ENCODE data around the gene PIBF1.
"Not testable (repeated sequence)": the region's sequence is repeated elsewhere in the genome, so short reads cannot be mapped to it uniquely, and the experiment has no call there.

Gene PIBF1

DNA sequence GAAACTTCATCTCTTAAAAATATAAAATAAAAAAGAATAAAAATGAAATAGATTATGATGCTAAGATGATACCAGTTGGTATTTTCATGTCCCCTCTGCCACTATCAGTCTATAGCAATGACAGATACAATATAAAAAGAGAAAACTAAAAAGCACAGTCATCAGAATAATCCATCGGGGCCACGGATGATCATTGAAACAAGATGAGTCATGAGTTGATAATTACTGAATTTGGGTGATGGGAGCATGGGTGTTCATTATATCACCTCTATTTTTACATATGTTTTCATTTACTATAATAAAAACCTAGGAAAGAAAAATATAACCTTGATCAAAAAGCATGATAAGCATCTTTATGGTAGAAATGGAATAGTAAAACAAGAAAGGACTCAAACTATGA, 41.1 kb downstream of the PIBF1 start:
- no peak for DNase-seq

DNA sequence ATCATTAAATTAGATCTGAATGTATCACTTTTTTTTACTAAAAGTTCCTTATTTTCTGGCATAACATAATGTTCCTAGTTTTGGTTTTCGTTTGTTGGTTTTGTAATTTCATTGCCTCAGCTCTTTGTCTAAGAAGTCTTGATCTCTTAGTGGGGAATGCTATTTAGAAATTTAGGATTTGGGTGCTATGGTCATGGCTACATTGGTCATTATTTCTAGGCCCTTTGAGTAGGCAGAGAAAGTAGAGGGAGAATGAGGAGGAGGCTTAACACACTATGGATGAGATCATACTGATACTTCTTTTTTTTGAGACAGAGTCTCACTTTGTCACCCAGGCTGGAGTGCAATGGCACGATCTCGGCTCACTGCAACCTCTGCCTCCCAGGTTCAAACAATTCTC, 41.8 kb downstream of the PIBF1 start:
- no peak for DNase-seq

- DNase-seq = no peak
Measured at GRCh38 chr13:72834601-72835000, 52.7 kb downstream of the PIBF1 start.

DNA sequence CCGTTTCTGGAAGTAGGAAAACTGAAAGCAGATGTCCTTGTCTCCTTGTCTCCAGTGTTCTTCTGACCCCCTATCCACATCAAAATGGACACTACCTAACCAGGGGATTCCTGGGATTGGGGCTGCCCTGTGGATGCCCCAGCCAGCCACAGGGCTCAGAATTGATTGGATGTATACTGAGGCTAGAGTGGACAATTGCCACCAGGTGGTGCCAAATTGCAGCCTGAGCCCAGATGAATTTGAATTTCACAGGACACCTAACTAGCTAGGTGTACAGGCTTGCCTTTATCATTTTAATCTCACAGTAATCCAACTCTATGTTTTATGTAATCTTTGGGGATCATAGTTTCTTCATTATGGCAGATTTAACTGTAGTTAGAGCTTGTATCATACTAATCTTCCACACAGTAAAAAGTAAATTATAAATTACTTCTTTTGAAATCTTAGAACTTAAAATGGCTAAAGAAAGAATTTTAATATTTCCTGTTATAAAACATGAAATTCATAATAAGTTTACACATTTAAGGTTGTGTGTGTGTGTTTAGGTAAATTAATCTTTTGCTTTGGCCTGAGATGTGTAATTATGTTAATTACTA, 58.0 kb downstream of the PIBF1 start:
- DNase-seq = peak; percentile 20

DNA sequence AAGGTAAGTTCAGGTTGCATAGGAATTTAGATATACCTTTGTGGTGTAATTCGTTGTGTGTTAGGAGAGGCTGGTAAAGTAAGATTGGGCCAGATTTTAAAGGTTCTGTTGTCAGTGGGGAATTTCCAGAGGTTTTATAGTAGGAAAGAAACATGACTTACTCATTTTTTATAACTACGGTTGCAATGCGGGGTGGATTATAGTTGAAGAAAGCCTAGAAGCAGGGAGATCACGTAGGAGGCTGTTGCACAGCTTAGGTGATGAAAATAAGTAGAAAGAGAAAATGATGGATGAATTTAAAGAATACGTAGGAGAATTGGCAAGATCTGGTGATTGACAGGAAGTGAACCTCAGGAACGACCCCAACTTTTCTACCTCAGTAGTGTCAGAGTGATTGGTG, 61.1 kb downstream of the PIBF1 start:
- no peak for DNase-seq

- DNase-seq = not testable (repeated sequence)
Measured at GRCh38 chr13:72845148-72845547, 63.2 kb downstream of the PIBF1 start.

DNA sequence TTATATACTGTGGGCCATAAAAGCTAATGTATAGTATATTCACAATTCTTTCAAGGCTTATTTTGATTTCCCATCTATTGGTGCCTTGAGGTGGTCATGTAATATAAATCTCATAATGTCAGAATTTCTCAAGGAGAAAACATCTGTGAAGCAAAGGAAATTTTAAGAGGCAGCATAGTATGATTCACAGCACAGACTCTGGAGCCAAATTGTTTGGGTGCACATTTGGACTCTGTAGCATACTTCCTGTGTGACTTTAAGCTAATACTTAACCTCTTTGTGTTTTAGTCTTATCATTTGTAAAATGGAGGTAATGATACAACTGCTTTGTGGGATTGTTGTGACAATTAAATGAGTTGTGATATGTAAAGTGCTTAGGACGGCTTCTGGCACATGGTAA, 67.6 kb downstream of the PIBF1 start:
- DNase-seq = no peak

DNA sequence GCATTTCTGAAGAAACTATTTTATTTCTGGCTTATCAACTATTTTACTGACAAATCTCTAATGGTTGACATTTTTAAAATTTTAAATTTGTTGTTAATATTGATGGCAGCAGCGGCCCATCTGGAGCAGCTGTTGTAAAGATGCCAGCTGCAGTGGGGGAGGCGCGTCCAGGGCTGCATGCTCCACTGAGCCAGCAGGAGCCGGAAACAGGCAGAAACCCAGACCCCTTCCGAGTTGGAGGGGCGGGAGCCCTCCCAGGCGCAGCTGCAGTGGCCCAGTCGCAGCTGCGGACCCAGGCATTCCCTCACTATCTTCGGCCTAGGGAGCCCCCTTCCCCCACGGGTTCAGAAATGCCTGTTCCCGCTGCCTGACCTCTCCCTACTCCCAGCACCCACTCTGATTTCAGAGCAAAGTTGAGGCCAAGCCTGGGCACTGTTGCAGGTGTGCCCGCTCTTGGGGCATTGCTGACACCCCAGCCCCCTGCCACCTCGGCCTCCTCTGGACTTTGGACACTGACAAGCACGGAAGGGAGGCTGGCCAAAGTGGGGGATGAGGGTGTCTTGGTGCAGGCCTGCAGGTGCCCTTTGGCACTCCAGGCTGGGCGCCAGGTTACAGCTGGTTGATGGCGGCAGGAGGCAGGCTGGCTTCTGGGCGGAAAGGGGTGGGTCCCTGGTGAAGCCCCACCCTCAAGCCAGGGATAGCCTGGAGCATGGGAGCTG, 69.2 kb downstream of the PIBF1 start:
- no peak for DNase-seq

DNA sequence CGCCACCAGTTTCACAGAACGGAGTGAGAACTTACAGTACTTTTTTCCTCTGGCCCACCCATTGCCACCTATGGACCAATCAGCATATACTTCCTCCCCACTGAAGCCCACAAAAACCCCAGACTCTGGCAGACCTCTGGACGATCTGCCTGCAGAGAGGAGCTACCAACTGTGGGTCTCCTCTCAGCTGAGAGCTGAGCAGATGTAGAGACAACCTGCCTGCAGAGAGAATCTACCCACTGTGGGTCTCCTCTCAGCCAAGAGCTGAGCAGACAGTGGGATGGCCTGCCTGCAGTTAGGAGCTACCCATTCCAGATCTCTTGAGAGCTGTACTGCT, 69.7 kb downstream of the PIBF1 start:
- DNase-seq = no peak

DNA sequence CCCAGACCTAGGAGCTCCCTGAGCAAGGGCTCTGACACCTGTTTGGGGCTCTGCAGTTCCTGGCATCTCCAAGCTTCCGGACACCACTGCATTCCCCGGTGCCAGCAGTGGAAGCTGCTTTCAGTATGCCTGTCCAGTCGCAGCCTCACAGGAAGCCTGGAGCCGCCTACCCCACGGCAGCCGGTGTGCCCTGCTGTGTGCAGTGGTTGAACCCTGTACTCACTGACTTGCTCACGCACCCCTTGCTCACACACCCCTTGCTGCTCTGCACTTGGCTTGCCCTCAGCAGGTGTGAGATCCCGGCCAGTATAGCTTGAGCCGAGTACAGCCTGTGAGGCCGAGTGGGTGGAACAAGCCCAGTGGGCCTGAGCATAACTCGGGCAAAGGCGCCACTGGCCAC, 70.3 kb downstream of the PIBF1 start:
- DNase-seq = no peak

- DNase-seq = no peak
Measured at GRCh38 chr13:72853000-72853399, 71.1 kb downstream of the PIBF1 start.

DNA sequence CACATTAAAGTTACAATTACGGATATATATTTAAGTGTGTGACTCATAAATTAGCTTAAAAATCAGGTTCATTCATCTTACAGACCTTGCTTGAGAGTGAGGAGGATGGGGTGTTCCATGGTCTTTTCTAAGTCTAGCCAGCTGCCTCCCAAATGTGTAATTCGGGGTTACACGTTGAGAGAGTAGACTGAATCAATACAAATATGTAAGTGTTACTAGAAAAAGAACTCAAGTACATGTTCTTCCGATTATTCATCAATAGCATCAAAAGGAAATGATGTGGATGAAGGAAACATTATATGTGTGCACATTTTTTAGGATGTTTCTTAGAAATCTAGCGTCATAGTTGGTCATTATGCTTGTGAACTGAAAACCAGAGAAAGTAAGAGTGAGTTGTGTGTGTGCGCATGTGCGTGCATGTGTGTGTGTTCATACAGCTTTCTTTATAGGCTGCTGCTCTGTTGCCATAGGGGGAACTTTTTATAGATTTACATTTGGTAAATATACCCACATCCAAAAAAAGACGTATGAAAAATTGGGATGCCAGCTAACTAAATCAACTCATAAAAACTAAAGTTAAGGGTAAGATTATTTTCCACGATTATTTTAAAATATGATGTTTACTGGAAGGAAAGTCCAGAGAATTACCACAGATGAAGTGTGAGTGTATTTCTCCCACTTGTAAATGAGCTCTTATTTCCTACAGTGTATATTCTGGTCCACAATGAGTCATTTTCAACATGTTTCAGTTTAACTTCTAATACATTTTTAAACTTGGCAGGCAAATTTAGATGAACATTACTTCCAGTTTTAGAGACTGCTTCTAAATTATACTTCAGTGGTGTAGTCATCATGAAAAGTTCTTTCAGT, 82.4 kb downstream of the PIBF1 start:
- DNase-seq = peak; percentile 0

DNA sequence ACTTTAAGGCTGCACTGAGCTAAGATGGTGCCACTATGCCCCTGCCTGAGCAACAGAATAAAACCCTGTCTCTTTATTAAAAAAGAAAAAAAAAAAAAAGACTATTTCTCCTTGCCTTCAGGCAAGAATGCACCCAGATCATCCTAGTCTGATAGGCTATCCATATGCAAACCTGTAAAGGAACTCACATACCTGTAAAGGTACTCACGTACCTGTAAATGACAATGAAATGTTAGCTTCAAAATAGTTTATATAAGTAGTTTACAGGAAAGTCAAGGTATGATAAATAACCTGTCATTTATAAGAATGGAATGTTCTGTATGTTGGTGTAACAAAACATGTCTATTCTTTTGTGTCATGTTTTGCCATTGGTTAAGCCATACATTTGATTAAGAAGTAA, 86.3 kb downstream of the PIBF1 start:
- DNase-seq = no peak

- DNase-seq = no peak
Measured at GRCh38 chr13:72875233-72875632, 93.3 kb downstream of the PIBF1 start.

- no peak for DNase-seq
Measured at GRCh38 chr13:72884101-72884500, 102.2 kb downstream of the PIBF1 start.

GRCh38 chr13:72886272-72887067, 104.5 kb downstream of the PIBF1 start:
- no peak for DNase-seq

- no peak for DNase-seq
Measured at GRCh38 chr13:72889495-72889894, 107.6 kb downstream of the PIBF1 start.

DNA sequence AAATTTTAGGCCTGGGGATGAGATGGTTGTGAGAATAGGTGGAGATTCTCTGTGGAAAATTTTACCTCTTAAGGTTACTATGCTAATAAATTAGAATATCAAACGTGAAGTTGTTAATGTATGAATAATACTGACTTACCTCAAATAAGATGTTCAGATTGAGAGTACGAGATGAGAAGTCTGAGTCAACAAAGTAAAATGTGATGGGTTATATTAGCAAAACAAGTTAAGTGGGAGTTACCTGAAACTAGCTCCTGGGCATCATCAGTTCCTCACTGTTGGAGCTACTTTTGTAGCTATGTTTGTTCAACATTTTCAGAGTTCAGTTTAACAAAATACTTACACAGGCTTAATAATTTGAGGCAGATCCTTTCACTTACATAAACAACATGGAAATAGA, 108.6 kb downstream of the PIBF1 start:
- no peak for DNase-seq

GRCh38 chr13:72891423-72891822, 109.5 kb downstream of the PIBF1 start:
- DNase-seq = no peak

DNA sequence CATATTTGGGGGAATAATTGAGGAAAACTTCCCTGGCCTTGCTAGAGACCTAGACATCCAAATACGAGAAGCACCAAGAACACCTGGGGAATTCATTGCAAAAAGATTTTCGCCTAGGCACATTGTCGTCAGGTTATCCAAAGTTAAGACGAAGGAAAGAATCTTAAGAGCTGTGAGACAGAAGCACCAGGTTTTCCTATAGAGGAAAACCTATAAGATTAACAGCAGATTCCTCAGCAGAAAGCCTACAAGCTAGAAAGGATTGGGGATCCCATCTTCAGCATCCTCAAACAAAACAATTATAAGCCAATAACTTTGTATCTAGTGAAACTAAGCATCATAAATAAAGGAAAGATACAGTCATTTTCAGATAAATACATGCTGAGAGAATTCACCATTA, 114.9 kb downstream of the PIBF1 start:
- no peak for DNase-seq

DNA sequence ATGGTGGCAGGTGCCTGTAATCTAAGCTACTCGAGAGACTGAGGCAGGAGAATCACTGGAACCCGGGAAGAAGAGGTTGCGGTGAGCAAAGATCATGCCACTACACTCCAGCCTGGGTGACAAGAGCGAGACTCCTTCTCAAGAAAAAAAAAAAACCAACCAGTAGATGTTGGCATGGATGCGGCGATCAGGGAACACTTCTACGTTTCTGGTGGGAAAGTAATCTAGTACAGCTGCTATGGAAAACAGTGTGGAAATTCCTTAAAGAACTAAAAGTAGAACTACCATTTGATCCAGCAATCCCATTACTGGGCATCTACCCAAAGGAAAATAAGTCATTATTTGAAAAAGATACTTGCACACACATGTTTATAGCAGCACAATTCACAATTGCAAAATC, 119.6 kb downstream of the PIBF1 start:
- not testable (repeated sequence) for DNase-seq

GRCh38 chr13:72908416-72908815, 126.5 kb downstream of the PIBF1 start:
- DNase-seq = no peak

DNA sequence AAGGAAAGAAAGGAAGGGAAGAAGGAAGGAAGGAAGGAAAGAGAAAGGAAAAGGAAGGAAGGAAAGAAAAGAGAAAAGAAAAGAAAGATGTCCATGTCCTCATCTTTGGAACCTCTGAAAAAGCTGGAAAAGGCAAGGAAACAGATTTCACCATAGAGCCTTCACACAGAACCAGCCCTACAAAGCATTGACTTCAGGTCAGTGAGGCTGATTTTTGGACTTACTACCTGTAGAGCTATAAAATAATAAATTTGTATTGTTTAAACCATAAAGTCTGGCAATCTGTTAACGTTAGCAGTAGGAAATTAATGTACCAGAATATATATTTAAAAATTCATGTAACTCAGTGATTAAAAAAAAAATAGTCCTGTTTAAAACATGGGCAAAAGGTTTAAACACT, 130.0 kb downstream of the PIBF1 start:
- no peak for DNase-seq

All from stimulated activated naive CD4-positive, alpha-beta T cell treated with Interleukin-2 at 50 U/mL for 16 hours (primary cell).